NCI-H2196 treated with DMSO at 0.1 percent for 48 hours (cell line): ENCODE results near the gene TMEM80.
"Not testable (repeated sequence)": the region's sequence is repeated elsewhere in the genome, so short reads cannot be mapped to it uniquely, and the experiment has no call there.

Experiments
- DNase-seq: peaks from one replicate; lab custom pipeline; 2025; ENCODE audit not compliant: unreplicated experiment; lab: John Stamatoyannopoulos, UW

TMEM80 gene

GRCh38 chr11:695538-696248 is at the start of gene TMEM80:
TSS of gene TMEM80 (plus strand) at chr11:695816. CDS start at chr11:695828, 12 bp downstream.
- peak; percentile 95 for DNase-seq

- no peak for DNase-seq
Observed at GRCh38 chr11:646214-646613, 49.4 kb upstream of the TMEM80 start.

- DNase-seq: not testable (repeated sequence)
Observed at GRCh38 chr11:647672-648158, 47.9 kb upstream of the TMEM80 start.

GRCh38 chr11:650482-650881 is 45.1 kb upstream of the TMEM80 start:
- DNase-seq: no peak

GRCh38 chr11:653136-653535 is 42.5 kb upstream of the TMEM80 start:
- not testable (repeated sequence) for DNase-seq

- DNase-seq: no peak
Observed at GRCh38 chr11:653837-654236, 41.8 kb upstream of the TMEM80 start.

GRCh38 chr11:654444-654843 is 41.2 kb upstream of the TMEM80 start:
- not testable (repeated sequence) for DNase-seq

GRCh38 chr11:655036-655726 is 40.4 kb upstream of the TMEM80 start:
- DNase-seq: no peak

- DNase-seq: no peak
Observed at GRCh38 chr11:656426-656825, 39.2 kb upstream of the TMEM80 start.

- no peak for DNase-seq
Observed at GRCh38 chr11:656866-657265, 38.8 kb upstream of the TMEM80 start.

GRCh38 chr11:657691-658126 is 37.9 kb upstream of the TMEM80 start:
- no peak for DNase-seq

GRCh38 chr11:659532-660085 is 36.0 kb upstream of the TMEM80 start:
- no peak for DNase-seq

- no peak for DNase-seq
Observed at GRCh38 chr11:660281-660680, 35.3 kb upstream of the TMEM80 start.

GRCh38 chr11:660681-661444 is 34.8 kb upstream of the TMEM80 start:
- DNase-seq: no peak

- DNase-seq: peak; percentile 9
Observed at GRCh38 chr11:662689-663274, 32.8 kb upstream of the TMEM80 start.

GRCh38 chr11:665062-665703 is 30.4 kb upstream of the TMEM80 start:
- DNase-seq: no peak

GRCh38 chr11:665704-666281 is 29.8 kb upstream of the TMEM80 start:
- DNase-seq: no peak

- DNase-seq: no peak
Observed at GRCh38 chr11:673866-674265, 21.8 kb upstream of the TMEM80 start.

GRCh38 chr11:674406-674805 is 21.2 kb upstream of the TMEM80 start:
- no peak for DNase-seq

- DNase-seq: no peak
Observed at GRCh38 chr11:678297-678696, 17.3 kb upstream of the TMEM80 start.
